Activated CD8-positive, alpha-beta T cell treated with anti-CD3 and anti-CD28 coated beads for 36 hours (primary cell): ENCODE results near the gene FARP1. TPM values are rescaled to one million over a fixed set of nuclear protein-coding genes. Genes with fewer than 3 reads are reported as not detected.

Experiments used
- ATAC-seq: fragments of 200-7000 bp; cut with Tn5 transposase; one replicate; pipeline ENCODE4 v1.10.0; 2021; ENCODE audit warnings: mild to moderate bottlenecking, moderate library complexity
- CTCF ChIA-PET: fragments of 350-600 bp; sonication (Branson Sonifier 250); formaldehyde crosslinking; loops from one replicate; lab custom pipeline; 2021; ENCODE audit warnings: antibody characterized with exemption; lab: Charles Lee
- POLR2A ChIA-PET: fragments of 350-600 bp; sonication (Branson Sonifier 250); formaldehyde crosslinking; loops from one replicate; lab custom pipeline; 2021; ENCODE audit warnings: antibody characterized with exemption; lab: Charles Lee
- DNase-seq: peaks from one replicate; pipeline ENCODE4 v3.0.0-alpha.2; 2020
- H3K27ac Mint-ChIP-seq: one replicate; pipeline ENCODE4 v1.8.0; 2021; ENCODE audit warnings: mild to moderate bottlenecking, mixed read lengths
- H3K27me3 Mint-ChIP-seq: one replicate; pipeline ENCODE4 v1.8.0; 2021; ENCODE audit warnings: mixed read lengths
- H3K36me3 Mint-ChIP-seq: one replicate; pipeline ENCODE4 v1.8.0; 2021; ENCODE audit warnings: low read depth, mixed read lengths
- H3K4me1 Mint-ChIP-seq: one replicate; pipeline ENCODE4 v1.8.0; 2021; ENCODE audit warnings: low read depth, mixed read lengths
- H3K4me3 Mint-ChIP-seq: one replicate; pipeline ENCODE4 v1.8.0; 2021; ENCODE audit warnings: mild to moderate bottlenecking, moderate library complexity, mixed read lengths
- H3K9me3 Mint-ChIP-seq: one replicate; pipeline ENCODE4 v1.8.0; 2021; ENCODE audit warnings: mixed read lengths
- intact Hi-C: fragments of 100-400 bp; cut with micrococcal nuclease; formaldehyde crosslinking; loops from one replicate; pipeline ENCODE4 v1.10.0; 2022
- total RNA-seq, 2 experiments: library from RNA; stranded (reverse); gene quantifications; one replicate each; pipeline ENCODE4 v1.2.3, GENCODE V29; 2021
- TF ChIP-seq, protein P1 (sequence below): fragments of 200-600 bp; IDR thresholded peaks from one replicate; pipeline ENCODE4 v1.8.0; 2022; ENCODE audit warnings: antibody characterized with exemption, mild to moderate bottlenecking

Gene FARP1
- total RNA-seq, 2 experiments from 2014 or later, result 0.27 to 0.43 TPM

DNA sequence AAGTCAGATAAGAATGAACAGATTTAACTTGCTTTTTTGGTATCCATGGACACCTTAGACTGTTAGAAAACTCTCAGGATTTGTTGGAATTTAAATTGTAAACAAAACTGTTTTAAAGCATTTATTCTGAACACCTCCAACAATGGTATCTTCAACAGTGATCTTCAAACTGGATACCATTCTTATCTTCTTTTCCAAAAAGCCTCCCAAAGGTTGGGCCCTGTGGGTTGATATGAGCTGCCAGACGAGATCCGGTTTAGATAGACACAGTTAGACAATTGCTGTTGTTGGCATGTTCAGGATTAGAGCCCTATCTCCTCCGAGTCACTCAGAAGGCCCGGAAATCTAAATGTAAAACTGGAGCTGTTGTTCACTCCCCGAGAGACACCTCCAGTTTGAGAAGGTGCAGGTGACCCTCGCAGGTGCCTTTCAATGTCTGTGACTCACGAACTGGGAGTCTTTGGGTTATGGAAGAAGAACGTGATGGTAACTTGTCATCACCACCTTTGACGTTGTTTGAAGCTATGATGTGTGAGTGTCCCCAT, 177.7 kb downstream of the FARP1 start:
- no peaks in the 10 kb centered on the region for H3K36me3 Mint-ChIP-seq
- H3K4me3 Mint-ChIP-seq, result no peak overlapping the region
- H3K4me1 Mint-ChIP-seq, result no peaks in the 10 kb centered on the region
- H3K27me3 Mint-ChIP-seq, result peaks cover 8% of the 10 kb centered on the region
- intact Hi-C loops, result no loop called here
- ChIA-PET POLR2A (no interaction called here), CTCF (no interaction called here)
- DNase-seq, result no peak
- H3K27ac Mint-ChIP-seq, result no peak overlapping the region
- H3K9me3 Mint-ChIP-seq, result no peaks in the 10 kb centered on the region
- no peak for ATAC-seq
- TF ChIP-seq, protein P1, sequence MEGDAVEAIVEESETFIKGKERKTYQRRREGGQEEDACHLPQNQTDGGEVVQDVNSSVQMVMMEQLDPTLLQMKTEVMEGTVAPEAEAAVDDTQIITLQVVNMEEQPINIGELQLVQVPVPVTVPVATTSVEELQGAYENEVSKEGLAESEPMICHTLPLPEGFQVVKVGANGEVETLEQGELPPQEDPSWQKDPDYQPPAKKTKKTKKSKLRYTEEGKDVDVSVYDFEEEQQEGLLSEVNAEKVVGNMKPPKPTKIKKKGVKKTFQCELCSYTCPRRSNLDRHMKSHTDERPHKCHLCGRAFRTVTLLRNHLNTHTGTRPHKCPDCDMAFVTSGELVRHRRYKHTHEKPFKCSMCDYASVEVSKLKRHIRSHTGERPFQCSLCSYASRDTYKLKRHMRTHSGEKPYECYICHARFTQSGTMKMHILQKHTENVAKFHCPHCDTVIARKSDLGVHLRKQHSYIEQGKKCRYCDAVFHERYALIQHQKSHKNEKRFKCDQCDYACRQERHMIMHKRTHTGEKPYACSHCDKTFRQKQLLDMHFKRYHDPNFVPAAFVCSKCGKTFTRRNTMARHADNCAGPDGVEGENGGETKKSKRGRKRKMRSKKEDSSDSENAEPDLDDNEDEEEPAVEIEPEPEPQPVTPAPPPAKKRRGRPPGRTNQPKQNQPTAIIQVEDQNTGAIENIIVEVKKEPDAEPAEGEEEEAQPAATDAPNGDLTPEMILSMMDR, result no peak

DNA sequence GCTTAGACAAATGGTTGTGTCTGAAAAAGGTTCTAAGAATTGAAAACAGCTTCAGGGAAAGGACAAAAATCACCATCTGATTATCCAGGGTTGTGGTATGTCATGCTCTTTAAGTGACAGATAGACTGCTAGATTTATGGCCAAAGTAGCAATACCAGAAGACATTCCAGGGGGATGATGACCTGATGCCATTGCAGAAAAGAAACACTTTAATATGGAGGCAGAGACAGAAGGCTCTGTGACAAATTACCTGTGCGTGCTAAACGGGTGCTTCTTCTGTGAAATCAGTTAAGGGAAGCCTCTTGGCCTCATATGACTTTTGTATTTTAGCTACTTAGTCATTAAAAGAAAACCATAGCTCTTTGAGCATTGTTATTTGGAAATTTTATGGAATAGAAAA, 178.5 kb downstream of the FARP1 start:
- H3K4me1 Mint-ChIP-seq, result no peaks in the 10 kb centered on the region
- TF ChIP-seq, protein P1, result no peak
- H3K27ac Mint-ChIP-seq, result no peak overlapping the region
- peaks cover 8% of the 10 kb centered on the region for H3K27me3 Mint-ChIP-seq
- ATAC-seq, result no peak
- intact Hi-C loops, result no loop called here
- no peak overlapping the region for H3K4me3 Mint-ChIP-seq
- POLR2A ChIA-PET, result no interaction called here
- DNase-seq, result no peak
- no peaks in the 10 kb centered on the region for H3K9me3 Mint-ChIP-seq
- no peaks in the 10 kb centered on the region for H3K36me3 Mint-ChIP-seq
- CTCF ChIA-PET, result no interaction called here

DNA sequence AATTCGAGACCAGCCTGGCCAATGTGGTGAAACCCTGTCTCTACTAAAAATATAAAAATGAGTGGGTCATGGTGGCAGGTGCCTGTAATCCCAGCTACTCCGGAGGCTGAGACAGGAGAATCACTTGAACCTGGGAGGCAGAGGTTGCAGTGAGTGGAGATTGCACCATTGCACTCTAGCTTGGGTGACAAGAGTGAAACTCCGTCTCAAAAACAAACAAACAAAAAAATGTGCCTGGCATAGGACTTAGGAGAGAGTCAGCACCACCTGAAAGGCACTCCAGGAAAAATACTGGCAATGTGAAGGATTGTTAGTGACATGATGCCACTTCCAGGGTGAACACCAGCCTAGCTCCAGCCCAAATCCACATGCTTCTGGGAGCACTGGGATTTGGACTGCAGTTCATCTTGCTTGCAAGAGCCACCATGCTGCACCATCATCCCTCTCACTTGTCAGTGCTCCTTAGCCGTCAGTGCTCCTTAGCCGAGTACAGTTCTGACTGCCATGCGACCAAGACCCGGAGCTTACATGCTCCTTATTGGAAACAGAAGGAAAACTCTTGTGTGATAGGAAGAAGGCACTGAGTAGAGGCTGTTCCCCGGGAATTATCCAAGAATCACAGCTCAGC, 179.3 kb downstream of the FARP1 start:
- TF ChIP-seq, protein P1, result no peak
- DNase-seq (no peak), ATAC-seq (no peak)
- Mint-ChIP-seq H3K27ac (no peak overlapping the region), H3K4me1 (no peaks in the 10 kb centered on the region), H3K9me3 (no peaks in the 10 kb centered on the region), H3K4me3 (no peak overlapping the region), H3K36me3 (no peaks in the 10 kb centered on the region), H3K27me3 (peaks cover 8% of the 10 kb centered on the region)
- POLR2A ChIA-PET, result no interaction called here
- intact Hi-C loops, result no loop called here
- CTCF ChIA-PET, result no interaction called here

DNA sequence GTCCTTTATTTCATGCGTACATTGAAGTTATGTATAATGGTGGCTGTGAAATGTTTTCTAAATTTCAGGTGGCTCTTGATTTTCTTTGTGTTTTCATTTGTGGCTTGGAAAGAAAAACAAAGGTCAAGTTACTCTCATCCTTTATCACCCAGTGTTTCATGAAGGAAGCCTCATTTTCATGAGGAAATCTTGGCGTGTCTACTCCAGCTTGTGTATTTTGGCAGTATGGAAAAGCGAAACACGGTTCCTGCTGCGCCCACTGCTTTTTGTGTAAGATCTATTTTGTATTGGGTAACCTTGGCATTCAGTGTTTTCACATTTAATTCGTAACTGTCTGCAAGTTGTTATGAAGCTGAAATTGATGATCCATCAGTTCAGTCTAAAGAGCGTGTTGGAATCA, 181.2 kb downstream of the FARP1 start:
- no peak for ATAC-seq
- H3K27ac Mint-ChIP-seq, result no peak overlapping the region
- H3K9me3 Mint-ChIP-seq, result no peaks in the 10 kb centered on the region
- H3K4me1 Mint-ChIP-seq, result no peaks in the 10 kb centered on the region
- H3K36me3 Mint-ChIP-seq, result no peaks in the 10 kb centered on the region
- TF ChIP-seq, protein P1, result no peak
- ChIA-PET CTCF (no interaction called here), POLR2A (no interaction called here)
- peaks cover 6% of the 10 kb centered on the region for H3K27me3 Mint-ChIP-seq
- intact Hi-C loops, result no loop called here
- no peak for DNase-seq
- no peak overlapping the region for H3K4me3 Mint-ChIP-seq

DNA sequence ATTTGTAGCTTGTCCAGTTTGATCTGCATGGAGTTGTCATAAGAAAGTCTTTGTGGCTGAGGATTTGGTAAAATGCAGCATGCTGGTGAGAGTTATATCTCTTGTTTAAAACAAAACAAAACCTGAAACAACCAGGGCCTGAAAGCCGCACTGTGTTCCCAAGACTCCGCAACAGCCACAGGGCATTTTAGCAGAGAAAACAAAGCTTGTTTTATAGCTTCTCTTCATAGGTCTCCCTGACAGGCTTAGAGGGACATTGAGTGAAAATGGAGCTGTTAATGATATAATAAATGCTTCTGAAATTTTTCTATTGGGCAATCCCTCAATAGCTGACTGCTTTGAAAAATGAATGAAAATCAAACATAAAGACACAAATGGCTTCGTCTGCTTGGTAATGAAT, 182.8 kb downstream of the FARP1 start:
- no peaks in the 10 kb centered on the region for H3K4me1 Mint-ChIP-seq
- H3K27ac Mint-ChIP-seq, result no peak overlapping the region
- TF ChIP-seq, protein P1, result no peak
- peaks cover 6% of the 10 kb centered on the region for H3K27me3 Mint-ChIP-seq
- intact Hi-C loops, result no loop called here
- DNase-seq (no peak), ATAC-seq (no peak)
- ChIA-PET CTCF (no interaction called here), POLR2A (no interaction called here)
- H3K36me3 Mint-ChIP-seq, result no peaks in the 10 kb centered on the region
- H3K4me3 Mint-ChIP-seq, result no peak overlapping the region
- H3K9me3 Mint-ChIP-seq, result no peaks in the 10 kb centered on the region
